ENCODE results near the gene GPI. TPM values are rescaled to one million over a fixed set of nuclear protein-coding genes. Genes with fewer than 3 reads are reported as not detected.

GPI gene
- total RNA-seq: 100 to 1,000 TPM; 118 to 446 (median 224) TPM

DNA sequence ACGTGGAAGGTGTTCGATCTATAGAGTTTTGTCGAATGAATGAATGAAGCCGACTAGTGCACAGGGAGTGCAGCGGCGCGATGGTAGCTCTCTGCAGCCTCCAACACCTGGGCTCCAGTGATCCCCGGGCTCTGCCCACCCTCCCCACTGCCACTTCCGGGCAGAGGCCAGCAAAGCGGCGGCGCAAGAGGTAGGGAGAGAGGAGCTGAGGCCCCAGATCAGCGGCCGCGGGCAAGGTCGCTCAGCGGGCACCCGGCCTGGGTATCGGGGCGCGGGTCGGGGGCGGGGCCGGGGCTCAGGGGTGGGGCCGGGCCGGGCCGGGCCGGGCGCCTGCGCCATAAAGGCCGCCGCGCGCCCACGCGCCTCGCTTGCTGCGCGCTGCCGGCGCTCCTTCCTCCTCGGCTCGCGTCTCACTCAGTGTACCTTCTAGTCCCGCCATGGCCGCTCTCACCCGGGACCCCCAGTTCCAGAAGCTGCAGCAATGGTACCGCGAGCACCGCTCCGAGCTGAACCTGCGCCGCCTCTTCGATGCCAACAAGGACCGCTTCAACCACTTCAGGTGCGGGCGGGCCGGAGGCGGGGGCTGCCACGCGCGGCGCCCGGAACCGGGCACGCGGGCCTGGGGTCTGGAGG is at the start of gene GPI:
Gene GPI, plus strand, starts transcription at position 367 of the 633 bp plus-strand sequence. Its CDS starts 71 bp downstream, at position 438.
- peak; percentile 61 to 66 for DNase-seq
- WGBS, 2 donors: 0 to 4% methylated on average over 9 to 36 of the region's 67 CpGs
- Histone ChIP-seq H3K27ac (peak within 1 kb of the TSS; percentile 54 to 76 (median 64)), H3K4me1 (peaks cover 13 to 14% of the 10 kb centered on the region in 2 donors), H3K36me3 (peaks cover 20 to 27% of the 10 kb centered on the region in 2 donors), H3K9me3 (no peaks in the 10 kb centered on the region), H3K27me3 (no peaks in the 10 kb centered on the region), H3K4me3 (replicated peaks in 1 of 3) (peak within 1 kb of the TSS; percentile 42 to 99 (median 94))
- intact Hi-C loops (cut with DNase I): no loop called here
- peak in 1 of 2 donors; percentile 68 for TF ChIP-seq POLR2A (IDR thresholded peaks at IDR 0.05)
- TF ChIP-seq, protein P1, sequence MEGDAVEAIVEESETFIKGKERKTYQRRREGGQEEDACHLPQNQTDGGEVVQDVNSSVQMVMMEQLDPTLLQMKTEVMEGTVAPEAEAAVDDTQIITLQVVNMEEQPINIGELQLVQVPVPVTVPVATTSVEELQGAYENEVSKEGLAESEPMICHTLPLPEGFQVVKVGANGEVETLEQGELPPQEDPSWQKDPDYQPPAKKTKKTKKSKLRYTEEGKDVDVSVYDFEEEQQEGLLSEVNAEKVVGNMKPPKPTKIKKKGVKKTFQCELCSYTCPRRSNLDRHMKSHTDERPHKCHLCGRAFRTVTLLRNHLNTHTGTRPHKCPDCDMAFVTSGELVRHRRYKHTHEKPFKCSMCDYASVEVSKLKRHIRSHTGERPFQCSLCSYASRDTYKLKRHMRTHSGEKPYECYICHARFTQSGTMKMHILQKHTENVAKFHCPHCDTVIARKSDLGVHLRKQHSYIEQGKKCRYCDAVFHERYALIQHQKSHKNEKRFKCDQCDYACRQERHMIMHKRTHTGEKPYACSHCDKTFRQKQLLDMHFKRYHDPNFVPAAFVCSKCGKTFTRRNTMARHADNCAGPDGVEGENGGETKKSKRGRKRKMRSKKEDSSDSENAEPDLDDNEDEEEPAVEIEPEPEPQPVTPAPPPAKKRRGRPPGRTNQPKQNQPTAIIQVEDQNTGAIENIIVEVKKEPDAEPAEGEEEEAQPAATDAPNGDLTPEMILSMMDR (IDR thresholded peaks at IDR 0.05): no peak

GRCh38 chr19:34316247-34316646 is 48.7 kb upstream of the GPI start:
- H3K9me3 ChIP-seq: no peaks in the 10 kb centered on the region
- H3K27me3 ChIP-seq: no peaks in the 10 kb centered on the region
- H3K36me3 ChIP-seq: no peaks in the 10 kb centered on the region
- H3K4me3 ChIP-seq (replicated peaks in 1 of 3): no peak overlapping the region
- TF ChIP-seq, protein P1 (IDR thresholded peaks at IDR 0.05): no peak
- TF ChIP-seq POLR2A (IDR thresholded peaks at IDR 0.05): no peak
- H3K4me1 ChIP-seq: peaks cover 14 to 32% of the 10 kb centered on the region in 2 donors
- DNase-seq: no peak
- WGBS, 2 donors: 92 to 94% methylated on average over 2 of the region's 2 CpGs
- intact Hi-C loops (cut with DNase I): no loop called here
- H3K27ac ChIP-seq: no peak overlapping the region

- Histone ChIP-seq H3K4me3 (replicated peaks in 1 of 3) (no peak overlapping the region), H3K27ac (peak overlapping the region; percentile 38 to 47 (median 42)), H3K4me1 (peaks cover 14 to 31% of the 10 kb centered on the region in 2 donors), H3K9me3 (no peaks in the 10 kb centered on the region), H3K27me3 (no peaks in the 10 kb centered on the region), H3K36me3 (peaks cover 0 to 5% of the 10 kb centered on the region in 2 donors)
- 84 to 87% methylated on average over 5 of the region's 5 CpGs for WGBS, 2 donors
- no peak for DNase-seq
- TF ChIP-seq, protein P1 (IDR thresholded peaks at IDR 0.05): no peak
- intact Hi-C loops (cut with DNase I): no loop called here
These were observed 48.2 kb upstream of the GPI start for GRCh38 chr19:34316741-34317301.

GRCh38 chr19:34317311-34317927 is 47.6 kb upstream of the GPI start:
- peak; percentile 28 to 46 for DNase-seq
- TF ChIP-seq POLR2A (IDR thresholded peaks at IDR 0.05): no peak
- TF ChIP-seq, protein P1 (IDR thresholded peaks at IDR 0.05): no peak

DNA sequence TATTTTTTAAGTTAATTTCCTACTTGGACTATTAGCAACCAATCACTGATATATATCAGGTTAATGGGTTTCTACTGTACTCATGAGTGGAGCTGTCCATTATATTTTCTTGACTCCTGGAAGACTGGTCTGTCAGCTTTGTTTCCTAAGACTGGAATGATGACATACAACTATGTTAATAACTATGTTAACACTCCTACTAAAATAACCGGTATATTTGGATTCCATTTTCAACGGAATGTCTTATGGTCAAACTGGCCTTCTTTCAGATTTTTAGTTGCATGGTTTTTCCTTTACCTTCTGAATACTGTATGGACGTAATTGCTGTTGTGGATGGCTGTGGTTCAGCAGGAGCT is 45.8 kb upstream of the GPI start:
- intact Hi-C loops (cut with DNase I): no loop called here
- peak overlapping the region in 1 of 3 donors; percentile 39 for H3K27ac ChIP-seq

More at GRCh38 chr19:34317311-34317927, 47.6 kb upstream of the GPI start:
- no peaks in the 10 kb centered on the region for H3K27me3 ChIP-seq
- 59 to 61% methylated on average over 6 of the region's 6 CpGs for WGBS, 2 donors
- no peaks in the 10 kb centered on the region for H3K9me3 ChIP-seq
- H3K36me3 ChIP-seq: peaks cover 0 to 8% of the 10 kb centered on the region in 2 donors
- intact Hi-C loops (cut with DNase I): no loop called here
- H3K4me3 ChIP-seq (replicated peaks in 1 of 3): no peak overlapping the region
- peaks cover 14 to 31% of the 10 kb centered on the region in 2 donors for H3K4me1 ChIP-seq
- H3K27ac ChIP-seq: peak overlapping the region; percentile 38 to 47 (median 42)

More for the DNA sequence above, 45.8 kb upstream of the GPI start:
- Histone ChIP-seq H3K4me1 (peaks cover 14 to 31% of the 10 kb centered on the region in 2 donors), H3K27me3 (no peaks in the 10 kb centered on the region), H3K36me3 (peaks cover 7 to 15% of the 10 kb centered on the region in 2 donors), H3K9me3 (no peaks in the 10 kb centered on the region), H3K4me3 (replicated peaks in 1 of 3) (no peak overlapping the region)
- WGBS, 2 donors: 83 to 93% methylated on average over 3 of the region's 3 CpGs
- TF ChIP-seq POLR2A (IDR thresholded peaks at IDR 0.05): no peak
- TF ChIP-seq, protein P1 (IDR thresholded peaks at IDR 0.05): no peak
- DNase-seq: no peak
